H1 (cell line): ENCODE measurements around the gene MAP4K5. TPM values are rescaled to one million over a fixed set of nuclear protein-coding genes. Genes with fewer than 3 reads are reported as not detected.

Experiments
- ATF2 ChIP-seq: IDR thresholded peaks from 2 replicates; pipeline ENCODE4 v1.6.1; 2012; ENCODE audit warnings: low read length, inconsistent platforms
- BACH1 ChIP-seq: IDR thresholded peaks from 2 replicates; pipeline ENCODE4 v1.6.1; 2012; ENCODE audit warnings: low read length, improper control_type of control experiment
- BCL11A ChIP-seq, 2 experiments: IDR thresholded peaks; one replicate each; pipeline ENCODE4 v1.6.1; 2011; ENCODE audit warnings: low read depth in 2 of 2, low read length in 2 of 2, mild to moderate bottlenecking in 2 of 2
- CBX5 ChIP-seq: fragments of 300-800, 300-1000 bp; sonication (generic); IDR thresholded peaks from 2 replicates; pipeline ENCODE4 v1.7.1; 2016; ENCODE audit warnings: antibody characterized with exemption, low read length, low read depth
- CREB1 ChIP-seq: IDR thresholded peaks from 2 replicates; pipeline ENCODE4 v1.6.1; 2012; ENCODE audit warnings: inconsistent platforms
- CTCF ChIP-seq, 3 experiments: IDR thresholded peaks; 1 replicate in 2 of 3; 2 replicates in 1 of 3; pipeline versions ENCODE4 v1.5.1 to v1.6.1; 2011; ENCODE audit warnings: low read length in 3 of 3, mild to moderate bottlenecking in 3 of 3, inconsistent platforms in 2 of 3, low read depth in 1 of 3, moderate library complexity in 1 of 3; ENCODE audit not compliant: insufficient read depth in 1 of 3; ENCODE audit errors: control extremely low read depth in 1 of 3
- FOSL1 ChIP-seq: IDR thresholded peaks from 2 replicates; pipeline ENCODE4 v1.6.1; 2011; ENCODE audit warnings: mild to moderate bottlenecking, low read depth, low read length, moderate library complexity; ENCODE audit not compliant: insufficient read depth
- JUN ChIP-seq: IDR thresholded peaks from 2 replicates; pipeline ENCODE4 v1.6.1; 2011; ENCODE audit warnings: low read depth, mild to moderate bottlenecking, improper control_type of control experiment, low read length
- JUND ChIP-seq: IDR thresholded peaks from 2 replicates; pipeline ENCODE4 v1.6.1; 2011; ENCODE audit warnings: mild to moderate bottlenecking, improper control_type of control experiment, low read length
- POLR2AphosphoS5 ChIP-seq: IDR thresholded peaks from 2 replicates; pipeline ENCODE4 v1.6.1; 2011; ENCODE audit warnings: low read depth, low read length
- RBBP5 ChIP-seq: IDR thresholded peaks from 2 replicates; pipeline ENCODE4 v1.7.1; 2012; ENCODE audit warnings: low read depth, mild to moderate bottlenecking, inconsistent platforms, low read length, moderate library complexity, borderline replicate concordance
- RNF2 ChIP-seq: fragments of 200-900, 300-1000 bp; sonication (generic); IDR thresholded peaks from 2 replicates; pipeline ENCODE4 v1.7.1; 2016; ENCODE audit warnings: borderline replicate concordance, low read depth, mild to moderate bottlenecking, antibody characterized with exemption, low read length; ENCODE audit not compliant: poor library complexity, severe bottlenecking; ENCODE audit errors: missing control alignments
- RXRA ChIP-seq: IDR thresholded peaks from 2 replicates; pipeline ENCODE4 v1.6.1; 2011; ENCODE audit warnings: low read depth, mild to moderate bottlenecking, low read length, moderate library complexity; ENCODE audit not compliant: insufficient read depth
- SIN3A ChIP-seq, 2 experiments: IDR thresholded peaks in 1 of 2; conservative IDR thresholded peaks in 1 of 2; 2 replicates each; pipeline ENCODE4 v1.6.1; 2011 to 2012; ENCODE audit warnings: low read length in 2 of 2, improper control_type of control experiment in 1 of 2, low read depth in 1 of 2, mild to moderate bottlenecking in 1 of 2
- SP4 ChIP-seq: IDR thresholded peaks from 2 replicates; pipeline ENCODE4 v1.6.1; 2012; ENCODE audit warnings: low read length, inconsistent platforms
- SUZ12 ChIP-seq: fragments of 200-600 bp; sonication (generic); IDR thresholded peaks from 2 replicates; pipeline ENCODE4 v1.6.1; 2012; ENCODE audit warnings: mild to moderate bottlenecking, inconsistent platforms, low read length, moderate library complexity, mixed read lengths
- TAF1 ChIP-seq: IDR thresholded peaks from 2 replicates; pipeline ENCODE4 v1.6.1; 2011; ENCODE audit warnings: mild to moderate bottlenecking, low read depth, low read length
- TBP ChIP-seq: IDR thresholded peaks from 2 replicates; pipeline ENCODE4 v1.6.1; 2011; ENCODE audit warnings: low read depth, low read length, improper control_type of control experiment
- YY1 ChIP-seq: IDR thresholded peaks from 2 replicates; pipeline ENCODE4 v1.6.1; 2011; ENCODE audit warnings: low read depth, mild to moderate bottlenecking, low read length
- polyA plus RNA-seq, 7 experiments: library from polyadenylated mRNA; depleted of rRNA in 3 of 7; stranded (reverse) in 5 of 7; unstranded in 2 of 7; fragments of >200 nt in 5 of 7; fragments of 200-250 nt in 2 of 7; gene quantifications; 1 replicate in 5 of 7; 2 replicates in 1 of 7; 4 replicates in 1 of 7; pipeline versions ENCODE4 v1.2.1 to v1.2.3, GENCODE V29; 2011 to 2013; ENCODE audit warnings: missing spikeins in 2 of 7, mixed read lengths in 2 of 7
- total RNA-seq: library from RNA; stranded (reverse); fragmentation: NEBNext Ultra II Directional; extraction: Animal tissue kit (Norgen Biotek cat#: 25700); gene quantifications from 2 replicates; pipeline ENCODE4 v1.2.1, GENCODE V29; 2021

Gene MAP4K5
- total and polyA plus RNA-seq, 2 of the 8 experiments (the other 6 are each of a cell fraction or from before 2014, with no cell fraction given): 7.6 to 34.5 TPM

- TF ChIP-seq CTCF (IDR thresholded peaks at IDR 0.05; ENCODE audit: control extremely low read depth in 1 of 3, insufficient read depth in 1 of 3, low read depth in 1 of 3, low read length in 3 of 3) (no peak), BACH1 (no peak), RXRA (no peak), BCL11A (IDR thresholded peaks at IDR 0.05; ENCODE audit: low read depth in 2 of 2, low read length in 2 of 2) (no peak), ATF2 (no peak), SIN3A (conservative IDR thresholded peaks at IDR 0.05 in 1 of 2, IDR thresholded peaks at IDR 0.05 in 1 of 2; ENCODE audit: low read depth in 1 of 2, low read length in 2 of 2) (peak; percentile 77; a peak in 3 of 4 replicates), FOSL1 (no peak), RNF2 (no peak), POLR2AphosphoS5 (peak; percentile 31; the same call in 1 of the 2 replicates), SUZ12 (no peak), SP4 (no peak), YY1 (0 out of 2 replicates have a peak, but pooled peaks have one; percentile 16), CBX5 (no peak), JUND (no peak), TAF1 (peak; percentile 62), CREB1 (peak; percentile 71), RBBP5 (peak; percentile 86), JUN (no peak), TBP (peak; percentile 47)
Measured at GRCh38 chr14:50559990-50560930, 27.9 kb upstream of the MAP4K5 start, which contains the start of gene ATL1 (continued).
